SU-DHL-6 (cell line): Measurements from ENCODE around the gene UQCC2.

Experiments
- EZH2phosphoT487 ChIP-seq: fragments of 200-600 bp; sonication (generic), shearing (Covaris generic); conservative IDR thresholded peaks from 2 replicates; pipeline ENCODE4 v1.6.1; 2018; ENCODE audit warnings: mild to moderate bottlenecking, antibody characterized with exemption, low read length, moderate library complexity, mixed read lengths
- TF ChIP-seq, protein P1 (sequence below): fragments of 200-600 bp; sonication (generic); IDR thresholded peaks from one replicate; pipeline ENCODE4 v1.5.1; 2017; ENCODE audit warnings: antibody characterized with exemption, mild to moderate bottlenecking, low read length, moderate library complexity; ENCODE audit not compliant: insufficient read depth, poor library complexity, severe bottlenecking

- TF ChIP-seq, protein P1, sequence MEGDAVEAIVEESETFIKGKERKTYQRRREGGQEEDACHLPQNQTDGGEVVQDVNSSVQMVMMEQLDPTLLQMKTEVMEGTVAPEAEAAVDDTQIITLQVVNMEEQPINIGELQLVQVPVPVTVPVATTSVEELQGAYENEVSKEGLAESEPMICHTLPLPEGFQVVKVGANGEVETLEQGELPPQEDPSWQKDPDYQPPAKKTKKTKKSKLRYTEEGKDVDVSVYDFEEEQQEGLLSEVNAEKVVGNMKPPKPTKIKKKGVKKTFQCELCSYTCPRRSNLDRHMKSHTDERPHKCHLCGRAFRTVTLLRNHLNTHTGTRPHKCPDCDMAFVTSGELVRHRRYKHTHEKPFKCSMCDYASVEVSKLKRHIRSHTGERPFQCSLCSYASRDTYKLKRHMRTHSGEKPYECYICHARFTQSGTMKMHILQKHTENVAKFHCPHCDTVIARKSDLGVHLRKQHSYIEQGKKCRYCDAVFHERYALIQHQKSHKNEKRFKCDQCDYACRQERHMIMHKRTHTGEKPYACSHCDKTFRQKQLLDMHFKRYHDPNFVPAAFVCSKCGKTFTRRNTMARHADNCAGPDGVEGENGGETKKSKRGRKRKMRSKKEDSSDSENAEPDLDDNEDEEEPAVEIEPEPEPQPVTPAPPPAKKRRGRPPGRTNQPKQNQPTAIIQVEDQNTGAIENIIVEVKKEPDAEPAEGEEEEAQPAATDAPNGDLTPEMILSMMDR = no peak
- no peak for TF ChIP-seq EZH2phosphoT487
These were observed 29.2 kb downstream of the UQCC2 start for GRCh38 chr6:33682341-33682740.
